SJCRH30 (cell line): Measurements from ENCODE around the gene CMTM1. TPM values are rescaled to one million over a fixed set of nuclear protein-coding genes. Genes with fewer than 3 reads are reported as not detected.
"Not testable (repeated sequence)": the region's sequence is repeated elsewhere in the genome, so short reads cannot be mapped to it uniquely, and the experiment has no call there.

Source experiments
- DNase-seq, 2 experiments: peaks; one replicate each; pipeline ENCODE4 v3.0.0-alpha.2; 2015 to 2020
- H3K27ac ChIP-seq: fragments of 250-450 bp; sonication (Bioruptor Pico); 2 replicates; pipeline ENCODE4 v1.5.1; 2020; ENCODE audit warnings: mild to moderate bottlenecking, moderate library complexity
- H3K27me3 ChIP-seq: fragments of 250-450 bp; sonication (Bioruptor Pico); 2 replicates; pipeline ENCODE4 v1.5.1; 2020; ENCODE audit warnings: mild to moderate bottlenecking, moderate library complexity
- H3K36me3 ChIP-seq: fragments of 250-450 bp; sonication (Bioruptor Pico); 2 replicates; pipeline ENCODE4 v1.5.1; 2020; ENCODE audit warnings: mild to moderate bottlenecking, moderate library complexity
- H3K4me1 ChIP-seq: fragments of 250-450 bp; sonication (Bioruptor Pico); 2 replicates; pipeline ENCODE4 v1.5.1; 2020; ENCODE audit warnings: mild to moderate bottlenecking, moderate library complexity
- H3K4me3 ChIP-seq: fragments of 250-450 bp; sonication (Bioruptor Pico); 2 replicates; pipeline ENCODE4 v1.5.1; 2020; ENCODE audit warnings: mild to moderate bottlenecking, moderate library complexity
- H3K9me3 ChIP-seq: fragments of 250-450 bp; sonication (Bioruptor Pico); replicated peaks from 2 replicates; pipeline ENCODE4 v1.5.1; 2020; ENCODE audit warnings: mild to moderate bottlenecking, moderate library complexity
- total RNA-seq: library from RNA; depleted of rRNA; stranded (reverse); fragments of >200 nt; shearing (Covaris generic); gene quantifications from 2 replicates; pipeline ENCODE4 v1.2.3, GENCODE V29; 2014

CMTM1 gene
- total RNA-seq, 1 experiment from 2014 or later, result 8.2 TPM

GRCh38 chr16:66563574-66564334 is 2.5 kb upstream of the CMTM1 start:
- DNase-seq, result no peak
- H3K27me3 ChIP-seq, result no peaks in the 10 kb centered on the region
- H3K4me1 ChIP-seq, result no peaks in the 10 kb centered on the region
- no peak overlapping the region for H3K27ac ChIP-seq
- no peaks in the 10 kb centered on the region for H3K9me3 ChIP-seq
- H3K4me3 ChIP-seq, result no peak overlapping the region
- H3K36me3 ChIP-seq, result peaks cover 70% of the 10 kb centered on the region

GRCh38 chr16:66567270-66567669 is 1.0 kb downstream of the CMTM1 start:
- H3K4me1 ChIP-seq, H3K9me3 ChIP-seq, H3K27ac ChIP-seq: not testable (repeated sequence)

GRCh38 chr16:66568355-66568754 is 2.1 kb downstream of the CMTM1 start:
- no peaks in the 10 kb centered on the region for H3K9me3 ChIP-seq
- no peaks in the 10 kb centered on the region for H3K4me1 ChIP-seq
- peaks cover 41% of the 10 kb centered on the region for H3K36me3 ChIP-seq
- no peak for DNase-seq
- H3K4me3 ChIP-seq, result no peak overlapping the region
- no peak overlapping the region for H3K27ac ChIP-seq
- H3K27me3 ChIP-seq, result no peaks in the 10 kb centered on the region

More at GRCh38 chr16:66567270-66567669, 1.0 kb downstream of the CMTM1 start:
- H3K36me3 ChIP-seq, result peaks cover 46% of the 10 kb centered on the region
- H3K27me3 ChIP-seq, DNase-seq, H3K4me3 ChIP-seq: not testable (repeated sequence)

- DNase-seq, result no peak
- H3K27me3 ChIP-seq, result no peaks in the 10 kb centered on the region
- no peak overlapping the region for H3K27ac ChIP-seq
- peaks cover 33% of the 10 kb centered on the region for H3K36me3 ChIP-seq
- H3K9me3 ChIP-seq, result no peaks in the 10 kb centered on the region
- no peak overlapping the region for H3K4me3 ChIP-seq
- H3K4me1 ChIP-seq, result 0 out of 2 replicates have a peak, but pooled peaks cover 1% of the 10 kb centered on the region
These were observed 2.9 kb downstream of the CMTM1 start for GRCh38 chr16:66569131-66569530.

GRCh38 chr16:66569827-66570405 is 3.7 kb downstream of the CMTM1 start:
- Histone ChIP-seq H3K4me3 (no peak overlapping the region), H3K27ac (no peak overlapping the region), H3K9me3 (no peaks in the 10 kb centered on the region), H3K4me1 (0 out of 2 replicates have a peak, but pooled peaks cover 6% of the 10 kb centered on the region), H3K27me3 (no peaks in the 10 kb centered on the region), H3K36me3 (peaks cover 29% of the 10 kb centered on the region)
- no peak for DNase-seq

GRCh38 chr16:66572356-66572755 is 6.1 kb downstream of the CMTM1 start:
- Histone ChIP-seq H3K9me3 (no peaks in the 10 kb centered on the region), H3K27me3 (no peaks in the 10 kb centered on the region), H3K36me3 (peaks cover 6% of the 10 kb centered on the region), H3K4me3 (no peak overlapping the region), H3K27ac (no peak overlapping the region), H3K4me1 (0 out of 2 replicates have a peak, but pooled peaks cover 6% of the 10 kb centered on the region)
- no peak for DNase-seq

- H3K27me3 ChIP-seq, result no peaks in the 10 kb centered on the region
- H3K4me3 ChIP-seq, result no peak overlapping the region
- no peaks in the 10 kb centered on the region; the same call in 1 of the 2 replicates for H3K36me3 ChIP-seq
- H3K4me1 ChIP-seq, result peaks cover 17% of the 10 kb centered on the region
- DNase-seq, result no peak
- no peaks in the 10 kb centered on the region for H3K9me3 ChIP-seq
- H3K27ac ChIP-seq, result no peak overlapping the region
These were observed 7.8 kb downstream of the CMTM1 start for GRCh38 chr16:66574081-66574480.

- H3K9me3 ChIP-seq, result no peaks in the 10 kb centered on the region
- no peaks in the 10 kb centered on the region for H3K27me3 ChIP-seq
- H3K27ac ChIP-seq, result no peak overlapping the region
- DNase-seq, result no peak
- H3K36me3 ChIP-seq, result no peaks in the 10 kb centered on the region; the same call in 1 of the 2 replicates
- no peak overlapping the region for H3K4me3 ChIP-seq
- H3K4me1 ChIP-seq, result peaks cover 18% of the 10 kb centered on the region
These were observed 8.3 kb downstream of the CMTM1 start for GRCh38 chr16:66574531-66574930.

GRCh38 chr16:66575060-66575459 is 8.8 kb downstream of the CMTM1 start:
- no peak overlapping the region for H3K4me3 ChIP-seq
- H3K4me1 ChIP-seq, result peaks cover 22% of the 10 kb centered on the region
- DNase-seq, result no peak
- H3K27me3 ChIP-seq, result no peaks in the 10 kb centered on the region
- no peak overlapping the region for H3K27ac ChIP-seq
- no peaks in the 10 kb centered on the region; the same call in 1 of the 2 replicates for H3K36me3 ChIP-seq
- no peaks in the 10 kb centered on the region for H3K9me3 ChIP-seq

GRCh38 chr16:66576296-66576695 is 10.1 kb downstream of the CMTM1 start:
- DNase-seq, result no peak
- H3K27ac ChIP-seq, result no peak overlapping the region
- no peak overlapping the region for H3K4me3 ChIP-seq
- no peaks in the 10 kb centered on the region; the same call in 1 of the 2 replicates for H3K36me3 ChIP-seq
- H3K27me3 ChIP-seq, result no peaks in the 10 kb centered on the region
- peaks cover 34% of the 10 kb centered on the region for H3K4me1 ChIP-seq
- H3K9me3 ChIP-seq, result no peaks in the 10 kb centered on the region

- H3K4me1 ChIP-seq, result peaks cover 42% of the 10 kb centered on the region
- 0 out of 2 replicates have a peak, but pooled peaks cover 2% of the 10 kb centered on the region for H3K36me3 ChIP-seq
- peak within 1 kb of the TSS; percentile 84 for H3K27ac ChIP-seq
- H3K9me3 ChIP-seq, result no peaks in the 10 kb centered on the region
- DNase-seq, result peak; percentile 88
- H3K27me3 ChIP-seq, result no peaks in the 10 kb centered on the region
- peak within 1 kb of the TSS; percentile 62 for H3K4me3 ChIP-seq
These were observed 12.7 kb downstream of the CMTM1 start, which contains the start of gene CMTM2 for GRCh38 chr16:66578651-66579531. TSS of gene CMTM2 (plus strand) at chr16:66579463. CDS start at chr16:66579608, 145 bp downstream.

GRCh38 chr16:66580605-66581209 is 14.5 kb downstream of the CMTM1 start:
- no peaks in the 10 kb centered on the region for H3K27me3 ChIP-seq
- DNase-seq, result peak; percentile 83 to 93
- peaks cover 36% of the 10 kb centered on the region for H3K4me1 ChIP-seq
- peak overlapping the region; percentile 80 for H3K27ac ChIP-seq
- H3K4me3 ChIP-seq, result peak overlapping the region; percentile 62
- 0 out of 2 replicates have a peak, but pooled peaks cover 2% of the 10 kb centered on the region for H3K36me3 ChIP-seq
- H3K9me3 ChIP-seq, result no peaks in the 10 kb centered on the region

- peak in 1 of 2 experiments; percentile 37 for DNase-seq
- no peaks in the 10 kb centered on the region for H3K9me3 ChIP-seq
- peak overlapping the region; percentile 5 for H3K4me3 ChIP-seq
- peak overlapping the region; percentile 80 for H3K27ac ChIP-seq
- no peaks in the 10 kb centered on the region for H3K27me3 ChIP-seq
- H3K36me3 ChIP-seq, result 0 out of 2 replicates have a peak, but pooled peaks cover 2% of the 10 kb centered on the region
- peaks cover 36% of the 10 kb centered on the region for H3K4me1 ChIP-seq
These were observed 15.2 kb downstream of the CMTM1 start for GRCh38 chr16:66581246-66581952.
